GM23248 (cell line): Measurements from ENCODE around the gene SANBR. TPM values are rescaled to one million over a fixed set of nuclear protein-coding genes. Genes with fewer than 3 reads are reported as not detected.
A peak's percentile ranks its signal among the peaks of the same experiment; 100 is the strongest.

ENCODE experiments used
- DNase-seq: peaks from one replicate; pipeline ENCODE4 v3.0.0-alpha.2; 2015
- H2AFZ ChIP-seq: fragments of 200-600 bp; sonication (generic); 2 replicates; pipeline ENCODE4 v1.6.1; 2016; ENCODE audit warnings: antibody characterized with exemption
- H3F3A ChIP-seq: fragments of 200-600 bp; sonication (generic); 2 replicates; pipeline ENCODE4 v1.6.1; 2016; ENCODE audit warnings: mild to moderate bottlenecking, antibody characterized with exemption, mixed run types; ENCODE audit not compliant: insufficient read depth
- H3K27ac ChIP-seq: fragments of 200-600 bp; sonication (generic); 2 replicates; pipeline ENCODE4 v1.5.1; 2016; ENCODE audit warnings: mild to moderate bottlenecking
- H3K27me3 ChIP-seq: fragments of 200-600 bp; sonication (generic); replicated peaks from 2 replicates; pipeline ENCODE4 v1.6.1; 2016; ENCODE audit warnings: mild to moderate bottlenecking; ENCODE audit not compliant: insufficient read depth
- H3K36me3 ChIP-seq: fragments of 200-600 bp; sonication (generic); 2 replicates; pipeline ENCODE4 v1.6.1; 2016; ENCODE audit warnings: low read depth, mild to moderate bottlenecking
- H3K4me1 ChIP-seq: fragments of 200-600 bp; sonication (generic); 2 replicates; pipeline ENCODE4 v1.6.1; 2016; ENCODE audit warnings: mild to moderate bottlenecking; ENCODE audit not compliant: insufficient read depth
- H3K4me2 ChIP-seq: fragments of 200-600 bp; sonication (generic); one replicate; pipeline ENCODE4 v1.6.1; 2016; ENCODE audit warnings: mild to moderate bottlenecking; ENCODE audit not compliant: unreplicated experiment
- H3K4me3 ChIP-seq: fragments of 200-600 bp; sonication (generic); 2 replicates; pipeline ENCODE4 v1.5.1; 2016; ENCODE audit warnings: mild to moderate bottlenecking
- H3K79me2 ChIP-seq: fragments of 200-600 bp; sonication (generic); 2 replicates; pipeline ENCODE4 v1.6.1; 2016; ENCODE audit warnings: mild to moderate bottlenecking; ENCODE audit not compliant: insufficient read depth
- H3K9ac ChIP-seq: fragments of 200-600 bp; sonication (generic); 2 replicates; pipeline ENCODE4 v1.6.1; 2016; ENCODE audit warnings: mild to moderate bottlenecking
- H3K9me2 ChIP-seq: fragments of 200-600 bp; sonication (generic); 2 replicates; pipeline ENCODE4 v1.6.1; 2016; ENCODE audit warnings: mixed run types, mild to moderate bottlenecking, moderate library complexity; ENCODE audit not compliant: insufficient read depth
- H3K9me3 ChIP-seq: fragments of 200-600 bp; sonication (generic); one replicate; pipeline ENCODE4 v1.6.1; 2017; ENCODE audit warnings: low read depth
- H4K20me1 ChIP-seq: fragments of 200-600 bp; sonication (generic); 2 replicates; pipeline ENCODE4 v1.6.0; 2016; ENCODE audit not compliant: insufficient read depth
- EZH2 ChIP-seq: fragments of 200-600 bp; sonication (generic); IDR thresholded peaks from 2 replicates; pipeline ENCODE4 v1.6.1; 2018; ENCODE audit warnings: antibody characterized with exemption, mild to moderate bottlenecking; ENCODE audit not compliant: insufficient read depth, poor library complexity, severe bottlenecking
- EZH2phosphoT487 ChIP-seq: fragments of 200-600 bp; sonication (generic); IDR thresholded peaks from 2 replicates; pipeline ENCODE4 v1.6.1; 2018; ENCODE audit warnings: antibody characterized with exemption, moderate library complexity, mild to moderate bottlenecking, low read depth; ENCODE audit not compliant: insufficient read depth
- WGBS, 2 experiments: methylation state at CpG; one replicate each; pipeline ENCODE4 v1.1.6; 2015 to 2017; ENCODE audit warnings: low lambda C conversion rate in 2 of 2, low coverage in 1 of 2; ENCODE audit errors: missing lambda C conversion rate in 2 of 2; 5-methylcytosine and 5-hydroxymethylcytosine counted together
- in situ Hi-C: fragments of 300-500 bp; cut with MboI; formaldehyde crosslinking; loops from 2 replicates; pipeline ENCODE4 v1.15.0; 2020
- polyA plus RNA-seq: library from polyadenylated mRNA; unstranded; fragments of >200 nt; fragmentation: Nextera tagmentation; extraction: Ambion mirVana; gene quantifications from 2 replicates; pipeline ENCODE4 v1.2.1, GENCODE V29; 2016
- total RNA-seq: library from RNA; depleted of rRNA; stranded (reverse); fragments of >200 nt; shearing (Covaris generic); gene quantifications from 2 replicates; pipeline ENCODE4 v1.2.3, GENCODE V29; 2014; rRNA removed

Gene SANBR
- total RNA-seq (8.5 and 10.1 TPM in 2 replicates), polyA plus RNA-seq (6.2 and 8.3 TPM in 2 replicates)

DNA sequence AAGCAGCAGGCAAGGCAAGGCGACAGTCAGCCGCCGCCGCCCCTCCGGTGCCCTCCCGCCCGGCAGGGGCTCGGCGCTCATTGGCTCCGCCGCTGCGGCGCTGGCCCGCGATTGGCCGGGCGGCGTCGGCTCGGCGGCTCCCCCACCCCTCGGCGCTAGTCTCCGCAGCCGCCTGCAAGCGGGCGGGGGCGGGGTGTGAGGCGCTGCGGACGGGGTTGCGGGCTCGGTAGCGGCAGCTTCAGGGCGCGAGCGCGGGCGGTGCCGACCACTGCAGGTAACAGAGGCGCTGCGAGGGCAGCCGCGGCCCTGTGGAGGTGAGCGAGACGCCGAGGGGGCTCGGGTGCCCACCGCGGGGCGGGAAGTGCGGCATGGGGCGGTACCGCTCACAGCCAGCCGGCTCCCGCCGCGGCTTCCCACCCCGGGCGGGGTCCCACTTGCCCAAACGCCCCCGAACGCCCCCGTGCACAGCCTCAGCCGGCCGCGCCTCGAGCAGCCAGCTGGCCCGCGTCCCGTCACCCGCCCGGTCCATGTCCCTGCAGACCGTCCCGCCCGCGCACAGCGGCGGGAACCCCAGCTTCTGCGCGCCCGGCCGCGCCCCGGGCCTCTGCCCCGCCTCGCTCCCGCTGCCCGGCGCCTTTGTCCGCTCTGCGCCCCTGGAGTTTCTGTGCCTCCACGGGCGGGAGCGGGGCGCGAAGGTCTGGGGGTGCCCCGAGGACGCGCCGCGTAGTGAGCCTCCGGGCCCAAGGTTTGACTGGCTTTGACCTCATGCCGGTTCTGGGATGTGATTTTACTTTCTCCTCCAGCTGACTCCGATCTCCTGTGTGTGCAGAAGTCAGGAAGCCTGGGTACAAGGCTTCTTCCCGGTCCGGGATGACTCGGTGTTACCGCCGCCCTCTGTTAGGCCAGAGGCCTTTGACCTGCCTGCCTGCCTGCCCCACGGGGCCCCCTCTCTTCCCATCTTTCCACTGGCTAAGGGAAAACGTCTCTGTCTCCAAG, at the start of gene SANBR:
SANBR (plus strand) TSS at position 158 of the 996 bp plus-strand sequence. CDS start 4,480 bp downstream, outside the sequence.
- Histone ChIP-seq H4K20me1 (no peaks in the 10 kb centered on the region), H3K9me2 (no peaks in the 10 kb centered on the region), H2AFZ (peak within 1 kb of the TSS; percentile 94), H3K36me3 (0 out of 2 replicates have a peak, but pooled peaks cover 6% of the 10 kb centered on the region), H3K27me3 (no peaks in the 10 kb centered on the region), H3K9ac (peak within 1 kb of the TSS; percentile 80), H3K4me2 (peak within 1 kb of the TSS; percentile 100), H3K9me3 (no peaks in the 10 kb centered on the region), H3K27ac (peak within 1 kb of the TSS; percentile 51), H3F3A (peaks cover 14% of the 10 kb centered on the region), H3K79me2 (peaks cover 38% of the 10 kb centered on the region), H3K4me3 (peak within 1 kb of the TSS; percentile 86), H3K4me1 (peaks cover 5% of the 10 kb centered on the region; the same call in 1 of the 2 replicates)
- peak; percentile 95 for DNase-seq
- in situ Hi-C loops = no loop called here
- TF ChIP-seq EZH2 (no peak), EZH2phosphoT487 (no peak)
- 2% methylated on average over 76 to 81 of the region's 112 CpGs for WGBS, 2 experiments

DNA sequence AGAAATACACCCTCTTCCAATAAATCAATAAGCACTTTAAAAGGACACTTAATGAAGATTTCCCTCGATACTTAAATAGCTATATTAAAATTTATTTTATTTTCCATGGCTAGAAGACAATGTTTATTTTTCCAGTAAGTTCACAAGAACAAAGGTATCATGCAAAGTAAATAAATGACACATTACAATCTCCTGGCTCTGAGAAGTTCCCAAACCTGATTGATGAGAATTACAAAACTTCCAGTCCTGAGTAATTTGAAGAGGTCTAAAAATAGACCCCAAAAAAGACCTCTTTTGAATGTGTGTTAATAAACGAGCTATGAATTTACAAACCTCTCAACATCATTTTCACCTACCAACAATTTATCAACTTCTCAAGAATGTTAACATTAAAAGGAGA, 49.7 kb upstream of the SANBR start:
- H3K79me2 ChIP-seq = peaks cover 52% of the 10 kb centered on the region
- H2AFZ ChIP-seq = peak overlapping the region; percentile 93
- H3F3A ChIP-seq = peaks cover 18% of the 10 kb centered on the region; the same call in 1 of the 2 replicates
- no peaks in the 10 kb centered on the region for H4K20me1 ChIP-seq
- peak overlapping the region; percentile 81 for H3K4me2 ChIP-seq
- no peak overlapping the region for H3K27ac ChIP-seq
- H3K4me3 ChIP-seq = peak overlapping the region; percentile 90
- H3K9me3 ChIP-seq = no peaks in the 10 kb centered on the region
- H3K36me3 ChIP-seq = no peaks in the 10 kb centered on the region
- H3K9ac ChIP-seq = peak overlapping the region; percentile 87
- H3K27me3 ChIP-seq = no peaks in the 10 kb centered on the region
- DNase-seq = no peak
- TF ChIP-seq EZH2phosphoT487 (no peak), EZH2 (no peak)
- H3K4me1 ChIP-seq = peaks cover 28% of the 10 kb centered on the region
- H3K9me2 ChIP-seq = no peaks in the 10 kb centered on the region
- in situ Hi-C loops = no loop called here
- WGBS, 2 experiments = 43 to 47% methylated on average over 2 of the region's 2 CpGs

DNA sequence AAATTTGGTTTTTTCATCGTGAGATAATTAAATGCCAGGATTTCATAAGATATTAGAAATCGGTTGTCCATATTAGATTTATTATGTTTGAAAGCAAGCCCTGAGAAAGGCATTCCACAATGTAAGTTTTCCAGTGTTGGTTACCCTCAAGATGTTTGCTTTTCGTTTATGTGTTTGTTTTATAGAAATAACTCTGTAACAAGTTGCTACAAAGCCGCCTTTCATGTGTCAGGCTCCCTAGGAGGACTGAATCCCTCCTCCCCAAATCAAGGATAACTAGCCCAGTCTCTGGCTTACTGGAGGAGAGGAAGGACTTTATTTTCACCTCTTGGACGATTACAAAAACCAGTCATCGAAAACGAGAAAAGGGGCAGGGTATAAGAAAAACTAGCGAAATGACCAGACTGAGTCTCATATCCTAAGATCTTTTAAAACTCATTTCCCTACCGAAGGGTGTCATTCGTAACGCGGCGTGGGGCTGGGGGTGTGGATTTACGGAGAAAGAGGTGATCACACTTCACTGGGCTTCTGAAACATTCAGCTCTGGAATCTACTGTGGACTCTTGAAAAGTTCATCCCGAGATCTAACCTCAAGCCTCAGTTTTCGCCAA, 49.2 kb upstream of the SANBR start:
- no peaks in the 10 kb centered on the region for H3K36me3 ChIP-seq
- no peaks in the 10 kb centered on the region for H4K20me1 ChIP-seq
- TF ChIP-seq EZH2phosphoT487 = no peak
- TF ChIP-seq EZH2 = no peak
- H3K27ac ChIP-seq = peak overlapping the region; percentile 74
- peak overlapping the region; percentile 93 for H2AFZ ChIP-seq
- peaks cover 18% of the 10 kb centered on the region; the same call in 1 of the 2 replicates for H3F3A ChIP-seq
- peak overlapping the region; percentile 90 for H3K4me3 ChIP-seq
- H3K9me3 ChIP-seq = no peaks in the 10 kb centered on the region
- 1% methylated on average over 16 of the region's 16 CpGs for WGBS, 2 experiments
- H3K4me1 ChIP-seq = peaks cover 28% of the 10 kb centered on the region
- no peak for DNase-seq
- peak overlapping the region; percentile 81 for H3K4me2 ChIP-seq
- H3K79me2 ChIP-seq = peaks cover 57% of the 10 kb centered on the region
- no peaks in the 10 kb centered on the region for H3K9me2 ChIP-seq
- in situ Hi-C loops = no loop called here
- H3K9ac ChIP-seq = peak overlapping the region; percentile 87
- no peaks in the 10 kb centered on the region for H3K27me3 ChIP-seq

DNA sequence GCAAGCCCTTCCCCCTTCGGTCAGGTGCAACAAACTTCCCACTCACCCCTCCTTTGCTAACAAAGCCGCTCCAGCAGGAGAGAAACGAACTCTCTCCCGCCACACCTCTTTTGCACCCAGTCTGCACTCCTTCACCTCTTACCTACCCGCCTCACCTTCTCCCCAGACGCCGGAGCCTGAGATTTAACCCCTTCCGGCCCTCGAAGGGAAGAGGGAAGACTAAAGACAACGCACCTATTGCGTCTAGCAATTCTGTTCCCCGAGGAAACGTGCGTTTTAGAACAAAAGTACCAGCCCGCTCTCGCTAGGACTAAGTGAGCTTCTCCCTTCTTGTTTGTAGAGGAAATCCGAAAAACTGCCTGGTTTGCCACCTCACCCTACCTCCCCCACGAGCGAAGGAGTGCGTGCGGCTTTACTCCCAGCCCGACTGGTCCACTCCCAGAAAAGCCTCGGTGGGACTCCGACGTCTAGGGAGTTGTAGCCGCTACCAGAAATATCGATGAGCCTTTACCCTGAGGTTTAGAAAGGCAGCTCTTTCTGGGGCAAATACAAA, 48.6 kb upstream of the SANBR start:
- Histone ChIP-seq H3K9me3 (no peaks in the 10 kb centered on the region), H4K20me1 (no peaks in the 10 kb centered on the region), H3K79me2 (peaks cover 63% of the 10 kb centered on the region), H3K4me2 (peak overlapping the region; percentile 81), H2AFZ (peak overlapping the region; percentile 93), H3F3A (peaks cover 13% of the 10 kb centered on the region; the same call in 1 of the 2 replicates), H3K9ac (peak overlapping the region; percentile 87), H3K27me3 (no peaks in the 10 kb centered on the region), H3K9me2 (no peaks in the 10 kb centered on the region), H3K4me1 (peaks cover 23% of the 10 kb centered on the region), H3K4me3 (peak overlapping the region; percentile 90), H3K36me3 (no peaks in the 10 kb centered on the region), H3K27ac (peak overlapping the region; percentile 74)
- 0 to 1% methylated on average over 27 of the region's 27 CpGs for WGBS, 2 experiments
- in situ Hi-C loops = no loop called here
- TF ChIP-seq EZH2 (no peak), EZH2phosphoT487 (no peak)
- peak; percentile 86 for DNase-seq
